ENCODE measurements around the gene ALG6.

ALG6 gene

DNA sequence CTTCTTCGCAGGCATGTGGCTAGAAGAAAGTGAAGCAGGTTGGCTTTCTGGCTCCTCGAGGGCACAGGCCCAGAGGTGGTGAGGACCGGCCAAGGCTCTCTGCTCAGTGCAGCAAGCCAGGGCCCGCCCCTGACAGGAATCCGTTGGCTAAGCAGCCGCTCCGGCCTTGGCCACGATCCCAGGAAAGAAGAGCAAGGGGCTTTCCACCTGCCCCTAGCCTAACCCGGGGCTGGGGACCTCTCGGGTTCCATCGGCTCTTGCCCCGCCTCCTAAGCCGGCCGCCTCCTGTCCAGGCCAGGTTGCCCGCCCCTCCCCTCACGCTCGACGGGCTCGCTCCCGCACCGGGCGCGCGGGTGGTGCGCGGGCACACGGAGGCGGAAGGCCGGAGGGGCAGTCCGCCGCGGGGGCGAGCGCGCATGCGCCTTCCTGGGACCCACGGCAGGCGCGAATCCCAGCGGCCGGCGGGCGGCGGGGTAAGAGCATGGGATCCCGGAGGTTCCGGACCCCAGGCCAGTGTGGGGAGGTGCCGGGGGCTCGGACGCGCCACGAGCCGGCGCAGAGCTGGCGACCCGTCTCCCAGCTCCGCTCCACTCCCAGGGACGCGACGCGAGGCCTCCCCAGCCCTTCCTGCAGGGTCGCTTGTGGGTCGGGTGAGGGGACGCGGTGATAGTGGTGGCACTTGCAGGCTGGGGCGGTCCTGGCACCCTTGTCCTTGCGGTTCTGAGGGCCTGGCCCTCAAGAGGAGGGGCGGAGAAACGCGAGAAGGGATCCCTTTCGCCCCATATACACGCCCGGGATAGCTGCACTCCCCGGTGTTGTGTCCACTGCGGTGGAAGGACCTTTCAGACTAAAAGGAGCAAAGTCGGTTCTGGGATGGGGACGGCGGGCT lies at the start of gene ALG6:
Gene ALG6 (plus strand): TSS at position 413 of the 889 bp plus-strand sequence. CDS start 3,351 bp downstream, outside the sequence.
- DNase-seq (ENCODE audit: low read depth) = peak; percentile 82

DNA sequence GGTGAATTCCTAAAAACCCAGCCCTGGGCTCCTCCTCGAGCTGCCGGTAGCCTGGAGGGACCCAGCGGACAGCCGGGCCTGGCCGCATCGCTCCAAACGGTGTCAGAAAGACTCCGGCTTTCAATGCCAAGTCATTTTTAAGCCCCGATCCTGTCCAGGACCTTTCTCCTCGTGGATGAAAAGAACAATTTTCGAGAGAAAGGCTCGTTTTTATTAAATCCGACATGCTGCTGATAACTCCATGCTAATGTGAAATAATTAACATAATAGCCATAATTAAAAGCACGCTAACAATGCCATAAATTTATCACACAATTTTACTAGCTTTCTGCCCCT lies 49.6 kb upstream of the ALG6 start:
- no peak for DNase-seq (ENCODE audit: low read depth)

DNA sequence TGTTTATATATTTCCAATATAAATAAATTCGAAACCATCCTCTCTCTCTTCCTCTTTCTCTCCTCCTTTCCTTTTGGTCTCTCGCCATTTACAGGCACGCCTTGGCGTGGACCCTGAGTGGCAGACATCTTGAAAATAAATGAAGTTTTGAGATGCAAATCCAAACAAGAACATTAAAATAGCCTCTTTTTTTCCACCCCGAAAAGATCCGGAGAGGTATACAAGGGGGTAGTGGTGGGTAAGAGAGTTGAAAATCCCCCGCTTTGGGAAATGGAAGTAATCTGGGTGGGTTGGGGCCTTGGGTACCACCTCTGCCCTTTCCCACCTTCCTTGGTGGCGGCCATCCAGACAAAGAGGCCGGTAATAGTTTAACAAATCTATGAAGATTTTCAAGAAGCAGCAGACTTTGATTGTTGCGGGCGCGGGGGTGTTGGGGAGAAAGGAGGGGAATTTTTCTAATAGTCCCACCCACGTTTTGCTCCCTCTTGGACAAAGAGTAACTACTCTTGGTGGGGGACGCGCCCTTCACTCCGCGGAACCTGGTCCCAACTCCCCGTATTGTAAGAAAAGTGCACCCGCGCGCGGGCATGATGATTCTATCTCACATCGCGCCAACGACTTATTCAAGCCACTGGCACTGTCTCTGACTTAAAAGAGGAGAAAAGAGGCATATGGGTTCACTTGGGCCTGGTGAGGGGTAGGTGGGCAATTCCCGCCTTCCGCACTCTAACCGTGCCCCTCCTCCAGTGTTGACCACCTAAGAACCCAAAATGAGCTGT lies 49.0 kb upstream of the ALG6 start:
- DNase-seq (ENCODE audit: low read depth) = no peak

DNA sequence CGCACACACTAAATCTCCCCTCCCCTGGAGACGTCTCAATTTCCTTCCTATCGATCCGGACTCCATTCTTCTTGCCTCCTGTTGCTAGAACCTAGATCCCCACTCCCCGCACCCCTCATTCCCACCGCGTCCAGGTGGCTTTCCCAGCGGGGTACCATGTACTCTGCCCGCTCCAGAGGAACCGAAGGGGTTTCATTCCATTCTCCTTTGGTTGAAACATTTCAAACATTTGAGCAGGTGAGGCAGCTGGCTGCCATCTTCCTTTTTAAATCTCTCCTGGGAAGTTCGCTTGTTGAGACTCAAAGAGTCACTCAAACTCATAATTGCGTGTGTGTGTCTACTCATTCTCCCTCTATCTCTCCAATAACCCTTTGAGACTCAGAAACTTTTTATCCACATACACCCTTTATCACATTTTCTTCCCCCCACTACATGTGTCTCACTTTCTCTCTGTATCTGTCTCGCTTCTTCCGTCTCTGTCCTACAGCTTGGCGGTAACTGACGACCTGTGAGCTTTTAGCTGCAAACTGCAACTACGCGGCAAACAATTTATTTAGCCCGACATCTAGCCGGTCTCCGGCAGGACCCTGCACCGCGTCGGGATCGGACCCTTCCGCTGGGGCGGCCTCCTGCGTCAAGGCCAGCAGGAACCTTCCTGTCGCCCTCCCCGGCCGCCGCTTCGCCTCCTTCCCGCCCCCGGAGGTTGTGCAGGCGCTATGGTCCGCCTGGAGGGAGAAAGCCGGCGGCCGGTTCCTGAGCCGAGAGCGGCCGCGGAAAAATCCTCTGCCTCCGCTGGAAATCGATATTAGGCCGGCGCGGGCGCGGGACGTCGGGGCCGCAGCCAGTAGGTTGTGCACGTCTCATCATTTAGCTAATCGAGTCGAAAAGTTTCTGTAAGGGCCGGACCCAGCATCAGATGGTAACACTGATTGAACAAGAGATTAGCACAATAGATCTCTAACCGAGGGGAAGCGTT lies 48.1 kb upstream of the ALG6 start:
- DNase-seq (ENCODE audit: low read depth) = no peak

DNA sequence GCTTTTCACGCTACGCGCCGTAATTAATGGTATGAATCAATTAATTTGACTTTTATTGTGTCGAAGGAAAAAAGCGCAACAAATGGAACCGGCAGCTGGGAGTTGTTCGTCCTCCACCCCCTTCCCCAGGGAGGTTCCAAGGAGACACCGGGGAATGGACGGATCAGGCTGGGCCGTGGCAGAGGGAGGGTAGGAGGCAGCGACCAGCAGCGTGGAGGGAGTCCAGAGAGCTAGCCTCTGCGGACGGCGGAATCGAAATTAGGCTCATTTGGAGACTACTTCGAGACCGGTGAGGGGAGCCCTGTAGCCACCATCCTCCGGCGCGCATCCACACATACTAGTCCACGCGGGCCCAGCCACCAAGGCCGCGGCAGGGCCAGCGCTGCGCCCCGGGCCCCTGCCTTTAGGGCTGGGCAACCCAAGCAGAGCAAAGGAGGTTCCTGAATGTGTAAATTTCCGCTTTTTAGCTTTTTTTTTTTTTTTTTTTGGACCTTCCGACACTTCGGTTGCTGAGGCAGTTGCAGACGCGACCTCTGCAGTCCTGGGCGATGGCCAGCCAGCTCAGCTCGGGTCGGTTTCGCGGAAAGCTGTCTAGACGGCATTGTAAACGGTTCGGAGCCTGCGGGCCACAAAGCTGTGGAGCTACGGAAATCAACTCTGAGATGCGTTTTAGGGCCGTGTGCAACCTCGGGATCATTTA lies 47.3 kb upstream of the ALG6 start:
- DNase-seq (ENCODE audit: low read depth) = no peak

DNA sequence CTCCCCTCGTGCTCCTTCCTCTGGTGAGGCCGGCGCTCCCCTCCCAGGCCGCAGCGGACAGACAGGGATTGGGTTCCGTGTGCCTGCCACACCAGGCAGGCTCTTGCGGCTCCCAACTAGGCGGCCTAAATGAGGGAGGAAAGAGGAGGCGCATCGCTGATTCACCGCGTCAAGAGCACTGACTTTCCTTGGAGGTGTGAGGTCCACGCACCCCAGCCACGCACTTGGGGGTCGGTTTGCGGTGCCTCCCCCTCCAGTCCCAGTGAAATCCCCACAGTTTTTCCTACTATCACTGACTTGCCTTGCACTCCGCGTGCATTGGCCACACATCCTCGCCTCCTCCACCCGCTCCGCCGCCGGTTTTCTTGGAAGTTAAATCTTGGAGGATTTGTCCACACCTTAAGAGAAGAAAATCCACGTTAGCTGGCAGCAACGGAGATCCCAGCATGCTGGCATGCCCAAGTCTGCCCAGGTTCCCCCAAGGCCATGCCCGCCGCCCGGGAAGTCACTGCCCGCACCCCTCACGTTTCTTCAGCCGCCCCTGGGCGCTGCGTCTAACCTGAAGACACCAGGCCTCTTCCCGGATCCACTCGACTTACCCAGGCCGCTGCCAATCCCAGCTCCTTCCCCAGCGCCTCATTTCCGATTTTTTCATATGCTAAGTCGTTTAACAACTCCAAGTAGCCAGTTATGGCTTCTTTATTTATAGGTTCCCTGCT lies 46.2 kb upstream of the ALG6 start:
- no peak for DNase-seq (ENCODE audit: low read depth)

DNA sequence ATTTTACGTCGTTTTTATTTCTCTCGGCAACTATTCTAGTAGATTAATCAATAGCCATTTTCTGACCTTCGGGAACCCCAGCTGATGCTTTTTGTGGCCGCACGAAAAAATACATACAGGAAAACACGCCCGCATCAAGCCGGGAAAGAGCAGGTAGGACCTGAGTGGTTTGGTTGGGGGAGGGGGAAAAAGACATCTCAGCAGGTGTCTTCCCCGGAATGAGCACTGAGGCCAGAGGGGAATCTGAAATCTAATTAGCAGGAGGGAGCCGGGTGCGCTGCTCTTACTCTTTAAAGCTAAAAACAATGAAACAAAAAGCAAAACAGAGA lies 45.7 kb upstream of the ALG6 start:
- no peak for DNase-seq (ENCODE audit: low read depth)

DNA sequence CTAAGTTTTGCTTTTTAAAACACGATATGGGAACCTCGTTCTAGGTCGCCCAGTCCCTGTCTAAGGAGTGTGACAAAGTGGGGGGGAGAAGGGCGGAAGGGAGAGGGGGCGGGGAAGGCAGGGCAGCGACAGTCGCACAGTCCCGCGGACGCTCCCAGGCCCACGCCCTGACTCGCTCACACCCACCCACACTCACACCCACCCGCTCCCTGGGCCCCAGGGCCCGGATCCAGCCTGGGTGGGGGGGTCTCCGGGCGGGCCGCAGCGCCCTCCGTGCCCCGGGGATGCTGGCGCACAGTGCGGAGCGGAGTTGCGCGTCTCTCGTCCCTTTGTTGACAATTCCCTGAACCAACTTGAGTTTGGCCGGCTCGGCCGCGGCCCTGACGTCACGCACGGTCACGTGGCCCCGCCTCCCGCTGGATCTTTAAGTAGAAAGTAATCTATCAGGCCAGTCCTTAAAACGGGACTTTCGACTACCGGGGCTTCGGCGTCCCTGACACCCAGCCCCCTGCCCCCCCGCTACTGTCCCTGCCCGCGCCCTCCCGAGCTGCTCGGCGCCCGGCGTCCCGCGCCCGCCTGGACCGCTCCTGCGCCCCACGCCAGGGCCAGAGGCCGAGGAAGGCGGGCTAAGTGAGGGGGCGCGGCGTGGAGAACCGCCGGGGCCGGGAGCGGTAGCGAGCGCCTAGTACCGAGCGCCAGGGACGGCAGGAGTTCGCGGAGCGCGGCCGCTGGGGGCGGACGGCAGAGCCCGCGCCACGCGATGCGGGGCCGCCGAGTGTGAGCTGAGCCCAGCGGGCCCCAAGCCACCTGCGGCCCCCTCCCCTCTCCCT lies 45.1 kb upstream of the ALG6 start, which contains the start of gene FOXD3:
Gene FOXD3 (plus strand): TSS at position 454 of the 830 bp plus-strand sequence. CDS start 492 bp downstream, outside the sequence.
- DNase-seq (ENCODE audit: low read depth) = peak; percentile 10

DNA sequence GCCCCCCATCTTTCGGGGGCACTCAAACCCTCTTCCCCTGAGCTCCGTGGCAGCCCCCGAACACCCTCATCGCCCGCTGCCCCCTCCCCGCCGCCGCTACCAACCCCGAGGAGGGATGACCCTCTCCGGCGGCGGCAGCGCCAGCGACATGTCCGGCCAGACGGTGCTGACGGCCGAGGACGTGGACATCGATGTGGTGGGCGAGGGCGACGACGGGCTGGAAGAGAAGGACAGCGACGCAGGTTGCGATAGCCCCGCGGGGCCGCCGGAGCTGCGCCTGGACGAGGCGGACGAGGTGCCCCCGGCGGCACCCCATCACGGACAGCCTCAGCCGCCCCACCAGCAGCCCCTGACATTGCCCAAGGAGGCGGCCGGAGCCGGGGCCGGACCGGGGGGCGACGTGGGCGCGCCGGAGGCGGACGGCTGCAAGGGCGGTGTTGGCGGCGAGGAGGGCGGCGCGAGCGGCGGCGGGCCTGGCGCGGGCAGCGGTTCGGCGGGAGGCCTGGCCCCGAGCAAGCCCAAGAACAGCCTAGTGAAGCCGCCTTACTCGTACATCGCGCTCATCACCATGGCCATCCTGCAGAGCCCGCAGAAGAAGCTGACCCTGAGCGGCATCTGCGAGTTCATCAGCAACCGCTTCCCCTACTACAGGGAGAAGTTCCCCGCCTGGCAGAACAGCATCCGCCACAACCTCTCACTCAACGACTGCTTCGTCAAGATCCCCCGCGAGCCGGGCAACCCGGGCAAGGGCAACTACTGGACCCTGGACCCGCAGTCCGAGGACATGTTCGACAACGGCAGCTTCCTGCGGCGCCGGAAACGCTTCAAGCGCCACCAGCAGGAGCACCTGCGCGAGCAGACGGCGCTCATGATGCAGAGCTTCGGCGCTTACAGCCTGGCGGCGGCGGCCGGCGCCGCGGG lies 44.2 kb upstream of the ALG6 start:
- DNase-seq (ENCODE audit: low read depth) = no peak

DNA sequence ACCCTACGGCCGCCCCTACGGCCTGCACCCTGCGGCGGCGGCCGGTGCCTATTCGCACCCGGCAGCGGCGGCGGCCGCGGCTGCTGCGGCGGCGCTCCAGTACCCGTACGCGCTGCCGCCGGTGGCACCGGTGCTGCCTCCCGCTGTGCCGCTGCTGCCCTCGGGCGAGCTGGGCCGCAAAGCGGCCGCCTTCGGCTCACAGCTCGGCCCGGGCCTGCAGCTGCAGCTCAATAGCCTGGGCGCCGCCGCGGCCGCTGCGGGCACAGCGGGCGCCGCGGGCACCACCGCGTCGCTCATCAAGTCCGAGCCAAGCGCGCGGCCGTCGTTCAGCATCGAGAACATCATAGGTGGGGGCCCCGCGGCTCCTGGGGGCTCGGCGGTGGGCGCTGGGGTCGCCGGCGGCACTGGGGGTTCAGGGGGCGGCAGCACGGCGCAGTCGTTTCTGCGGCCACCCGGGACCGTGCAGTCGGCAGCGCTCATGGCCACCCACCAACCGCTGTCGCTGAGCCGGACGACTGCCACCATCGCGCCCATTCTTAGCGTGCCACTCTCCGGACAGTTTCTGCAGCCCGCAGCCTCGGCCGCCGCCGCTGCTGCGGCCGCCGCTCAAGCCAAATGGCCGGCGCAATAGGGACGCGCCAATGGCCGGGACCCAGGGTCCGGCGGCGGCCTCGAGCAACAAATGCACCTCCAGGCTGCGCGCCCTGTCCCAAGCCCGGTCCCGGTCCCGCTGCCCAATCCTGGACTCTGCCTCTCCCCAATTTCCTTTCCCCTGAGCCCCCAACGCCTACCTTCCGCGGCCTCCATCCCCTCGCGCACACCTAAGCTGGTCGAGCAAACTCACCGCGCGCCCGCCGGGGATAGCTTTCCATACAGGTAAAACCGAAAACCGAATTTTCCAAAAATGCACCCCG lies 43.3 kb upstream of the ALG6 start:
- no peak for DNase-seq (ENCODE audit: low read depth)

DNA sequence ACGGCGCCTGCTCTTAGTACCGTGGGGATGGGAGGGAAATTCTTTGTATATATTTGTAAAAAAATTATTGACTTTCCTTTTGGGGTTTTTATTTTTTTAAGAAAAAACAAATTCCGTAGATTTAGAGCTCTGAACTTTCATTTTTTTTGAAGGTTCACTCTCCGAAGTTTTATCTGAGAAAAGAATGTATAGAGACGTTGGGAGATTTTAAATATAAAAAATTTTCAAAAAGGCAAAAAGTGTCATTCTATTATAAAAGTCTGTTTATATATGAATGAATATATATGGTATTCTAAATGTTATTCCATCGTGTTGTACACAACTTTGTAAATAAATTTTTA lies 42.7 kb upstream of the ALG6 start:
- DNase-seq (ENCODE audit: low read depth) = no peak

DNA sequence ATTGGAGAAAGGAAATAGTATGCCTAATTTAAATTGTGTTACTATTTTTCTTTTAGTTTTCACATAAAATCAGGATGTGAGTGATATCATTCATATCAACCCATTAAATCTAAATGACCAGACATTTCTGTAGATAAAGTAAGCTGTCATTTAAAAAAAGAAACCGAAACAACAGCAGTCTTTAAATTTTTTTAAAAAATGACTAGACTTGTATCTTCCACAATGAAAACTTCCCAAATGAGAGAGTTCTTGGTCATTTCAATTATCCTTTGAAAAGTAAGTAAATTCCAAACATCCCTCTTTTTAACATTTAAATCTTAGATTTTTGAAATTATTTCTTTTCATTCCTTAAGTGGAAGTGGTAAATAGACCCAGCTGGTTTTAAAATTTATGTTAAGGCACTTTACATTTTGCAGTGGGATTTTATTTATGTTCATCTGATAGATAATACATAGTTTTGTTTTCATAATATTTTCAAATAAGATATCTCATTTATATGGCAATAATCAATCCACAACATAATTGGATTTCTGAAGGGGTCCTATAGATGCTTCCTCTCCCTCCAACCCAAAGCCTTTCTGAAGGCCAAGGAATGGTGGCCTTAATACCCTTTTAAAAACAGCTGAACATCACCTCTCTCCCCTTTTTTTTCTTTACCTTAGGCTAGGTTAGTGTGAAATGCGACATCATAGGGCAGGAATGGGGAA lies 42.0 kb upstream of the ALG6 start:
- DNase-seq (ENCODE audit: low read depth) = no peak

DNA sequence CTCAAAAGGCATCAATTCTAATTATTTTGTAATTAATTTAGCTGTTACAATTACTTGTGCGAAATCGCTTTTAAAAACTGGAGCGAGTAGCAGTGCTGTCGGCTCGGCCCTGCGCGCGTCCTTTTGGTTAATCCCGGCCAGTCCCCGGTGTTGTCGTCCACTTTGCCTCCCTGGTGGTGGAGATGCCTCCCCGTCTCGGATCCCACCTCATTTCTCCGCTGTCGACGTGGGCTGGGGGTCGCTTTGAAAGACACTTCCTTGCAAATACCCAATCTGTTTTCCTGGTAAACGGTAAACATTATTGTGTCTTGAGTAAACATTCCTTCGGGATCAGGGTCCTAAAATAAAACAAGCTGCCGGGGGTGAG lies 41.3 kb upstream of the ALG6 start:
- DNase-seq (ENCODE audit: low read depth) = no peak

DNA sequence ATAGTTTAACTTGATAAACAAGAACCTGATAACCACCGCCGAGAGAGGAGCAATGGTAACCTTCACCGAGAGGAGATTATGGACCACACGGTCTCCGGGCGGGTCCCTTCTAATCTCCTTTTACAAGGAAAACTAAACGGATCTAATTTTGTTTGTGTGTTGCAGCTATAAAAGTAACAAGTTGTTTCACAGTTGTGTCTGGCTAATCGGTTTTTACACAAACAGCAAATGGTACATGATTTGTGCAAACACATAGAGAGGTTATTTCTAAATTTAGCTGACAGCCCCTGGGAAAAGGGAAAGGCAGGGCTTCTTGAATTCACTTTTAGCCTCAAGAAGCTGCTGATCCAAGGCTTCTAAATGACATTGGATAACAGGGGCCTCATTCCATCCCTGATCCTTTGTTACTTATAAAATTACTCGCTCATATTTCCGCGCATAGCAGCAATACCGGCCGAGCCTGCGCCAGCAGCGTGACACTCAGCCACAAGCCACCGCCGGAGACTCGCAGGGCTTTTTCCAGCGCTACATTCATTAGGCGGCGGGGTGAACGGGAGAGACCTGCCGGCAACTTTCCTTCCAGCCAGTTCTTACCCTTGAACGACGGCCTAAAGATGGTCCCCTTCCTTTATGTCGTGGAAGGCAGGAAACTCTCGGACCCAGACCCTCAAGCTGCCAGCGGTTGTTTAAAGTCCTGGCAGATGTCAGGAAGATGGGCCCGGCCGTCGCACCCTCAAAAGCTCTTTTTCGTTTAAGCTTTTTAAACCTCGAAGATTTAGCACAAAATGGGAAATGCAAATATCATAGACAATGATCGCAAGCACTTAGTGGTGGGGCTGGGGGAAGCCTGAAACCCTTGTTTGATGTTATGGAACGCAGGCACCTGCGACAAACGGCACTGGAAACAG lies 40.7 kb upstream of the ALG6 start:
- no peak for DNase-seq (ENCODE audit: low read depth)

DNA sequence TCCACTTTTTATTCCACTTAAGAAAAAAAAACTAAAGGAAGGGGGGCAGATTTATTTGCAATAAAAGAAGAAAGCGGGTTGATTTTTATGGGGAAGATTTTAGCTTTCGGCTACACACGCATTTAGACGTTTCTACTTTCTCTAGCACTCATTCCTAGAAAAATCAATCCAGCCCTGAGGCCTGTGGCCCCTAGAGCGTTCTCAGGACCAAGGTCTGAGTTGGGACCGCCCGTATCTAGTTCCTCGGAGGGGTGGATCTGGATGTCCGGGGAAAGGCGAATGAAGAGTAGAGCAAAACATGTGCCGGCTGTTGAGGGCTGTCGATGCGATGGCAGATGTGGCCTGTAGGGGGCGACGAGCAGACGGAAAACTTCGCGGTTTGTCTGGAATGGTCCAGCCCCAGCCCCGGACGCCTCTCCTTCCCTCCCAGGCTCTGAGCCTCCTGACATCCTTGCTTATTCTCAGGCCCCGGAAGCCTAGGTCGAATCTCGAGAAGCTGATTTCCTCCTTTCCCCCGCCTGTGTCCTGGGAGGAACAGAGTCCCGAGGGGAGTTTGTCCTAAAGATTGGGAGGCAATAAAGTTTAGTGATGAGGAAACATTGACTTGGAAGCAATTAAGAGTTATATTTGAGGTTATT lies 39.9 kb upstream of the ALG6 start:
- DNase-seq (ENCODE audit: low read depth) = peak; percentile 18

DNA sequence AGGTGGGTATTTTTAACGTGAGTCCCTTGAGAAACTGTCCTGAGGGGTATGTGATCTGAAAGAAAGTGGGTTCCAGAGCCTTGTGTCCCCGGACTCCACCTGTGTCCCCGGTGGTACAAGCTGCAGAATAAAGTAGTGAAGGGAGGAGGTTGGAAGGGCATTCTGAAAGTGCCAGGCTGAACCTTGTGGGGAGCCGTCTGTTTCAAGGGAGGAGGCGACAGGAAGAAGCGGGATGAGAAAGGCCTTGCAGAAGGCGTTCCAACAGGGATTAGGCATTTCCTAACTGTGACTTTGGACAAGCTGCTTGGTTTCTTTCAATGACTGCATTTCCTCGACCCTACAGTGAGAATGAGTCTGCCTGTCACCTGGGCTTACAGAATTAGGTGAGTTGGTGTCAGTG lies 39.3 kb upstream of the ALG6 start:
- DNase-seq (ENCODE audit: low read depth) = no peak

All from stromal cell of bone marrow (primary cell).